Cardiac septum (tissue), 1 donor: Measurements from ENCODE around the gene MLEC. TPM values are rescaled to one million over a fixed set of nuclear protein-coding genes. Genes with fewer than 3 reads are reported as not detected.
"Not testable (repeated sequence)": the region's sequence is repeated elsewhere in the genome, so short reads cannot be mapped to it uniquely, and the experiment has no call there.

Experiments used
- DNase-seq: peaks from one replicate; pipeline ENCODE4 v3.0.0-alpha.2; 2020; ENCODE audit warnings: low spot score
- intact Hi-C: fragments of 100-400 bp; cut with DNase I; formaldehyde crosslinking; loops from one replicate; pipeline ENCODE4 v1.14.0; 2022
- total RNA-seq: library from RNA; stranded (reverse); fragmentation: NEBNext Ultra II Directional; extraction: Animal tissue kit (Norgen Biotek cat#: 25700); gene quantifications from one replicate; pipeline ENCODE4 v1.2.1, GENCODE V29; 2021
- donor health status: DM: no; HTN: no; CAD: no.

MLEC gene
- total RNA-seq, 1 donor from 2014 or later: 103 TPM

- intact Hi-C loops: no loop called here
- DNase-seq: no peak
These were observed 28.4 kb upstream of the MLEC start for GRCh38 chr12:120658286-120659150.

- intact Hi-C loops: no loop called here
- no peak for DNase-seq
These were observed 27.8 kb upstream of the MLEC start for GRCh38 chr12:120659151-120659525.

- no peak for DNase-seq
- intact Hi-C loops: no loop called here
These were observed 25.5 kb upstream of the MLEC start for GRCh38 chr12:120661432-120661831.

GRCh38 chr12:120662879-120663278 is 24.1 kb upstream of the MLEC start:
- DNase-seq: no peak

GRCh38 chr12:120663741-120664140 is 23.2 kb upstream of the MLEC start:
- DNase-seq: no peak
- intact Hi-C loops: no loop called here

More at GRCh38 chr12:120662879-120663278, 24.1 kb upstream of the MLEC start:
- intact Hi-C loops: no loop called here

GRCh38 chr12:120666571-120667390 is 20.2 kb upstream of the MLEC start:
- intact Hi-C loops: no loop called here
- DNase-seq: no peak

- DNase-seq: no peak
- intact Hi-C loops: no loop called here
These were observed 18.7 kb upstream of the MLEC start for GRCh38 chr12:120668091-120668867.

GRCh38 chr12:120668868-120669840 is 17.8 kb upstream of the MLEC start:
- no peak for DNase-seq
- intact Hi-C loops: no loop called here

- DNase-seq, intact Hi-C loops: not testable (repeated sequence)
These were observed 16.7 kb upstream of the MLEC start for GRCh38 chr12:120670237-120670636.

- intact Hi-C loops: no loop called here
- DNase-seq: no peak
These were observed 16.3 kb upstream of the MLEC start for GRCh38 chr12:120670667-120671066.

- no peak for DNase-seq
- intact Hi-C loops: no loop called here
These were observed 12.8 kb upstream of the MLEC start for GRCh38 chr12:120674097-120674636.

GRCh38 chr12:120677765-120678473 is 9.0 kb upstream of the MLEC start:
- peak; percentile 78 for DNase-seq
- intact Hi-C loops: no loop called here

GRCh38 chr12:120678572-120678971 is 8.4 kb upstream of the MLEC start:
- no peak for DNase-seq
- intact Hi-C loops: no loop called here

- intact Hi-C loops: no loop called here
These were observed 6.7 kb upstream of the MLEC start for GRCh38 chr12:120680165-120680738.

GRCh38 chr12:120684523-120684932 is 2.4 kb upstream of the MLEC start:
- no peak for DNase-seq
- intact Hi-C loops: no loop called here

More at GRCh38 chr12:120680165-120680738, 6.7 kb upstream of the MLEC start:
- DNase-seq: no peak

GRCh38 chr12:120685522-120685921 is 1.4 kb upstream of the MLEC start:
- intact Hi-C loops: no loop called here
- DNase-seq: no peak

- peak; percentile 99 for DNase-seq
- intact Hi-C loops: loop anchor here (2.0 kb wide), 2 partner anchors 25 to 37 kb away; partner anchors contain the start of gene UNC119B
These were observed 729 bp upstream of the MLEC start for GRCh38 chr12:120686151-120686689.
